GM23248 (cell line): ENCODE measurements around the gene IGSF22. TPM values are rescaled to one million over a fixed set of nuclear protein-coding genes. Genes with fewer than 3 reads are reported as not detected.

Experiments
- DNase-seq: peaks from one replicate; pipeline ENCODE4 v3.0.0-alpha.2; 2015
- H2AFZ ChIP-seq: fragments of 200-600 bp; sonication (generic); 2 replicates; pipeline ENCODE4 v1.6.1; 2016; ENCODE audit warnings: antibody characterized with exemption
- H3F3A ChIP-seq: fragments of 200-600 bp; sonication (generic); 2 replicates; pipeline ENCODE4 v1.6.1; 2016; ENCODE audit warnings: mild to moderate bottlenecking, antibody characterized with exemption, mixed run types; ENCODE audit not compliant: insufficient read depth
- H3K27ac ChIP-seq: fragments of 200-600 bp; sonication (generic); 2 replicates; pipeline ENCODE4 v1.5.1; 2016; ENCODE audit warnings: mild to moderate bottlenecking
- H3K27me3 ChIP-seq: fragments of 200-600 bp; sonication (generic); replicated peaks from 2 replicates; pipeline ENCODE4 v1.6.1; 2016; ENCODE audit warnings: mild to moderate bottlenecking; ENCODE audit not compliant: insufficient read depth
- H3K36me3 ChIP-seq: fragments of 200-600 bp; sonication (generic); 2 replicates; pipeline ENCODE4 v1.6.1; 2016; ENCODE audit warnings: low read depth, mild to moderate bottlenecking
- H3K4me1 ChIP-seq: fragments of 200-600 bp; sonication (generic); 2 replicates; pipeline ENCODE4 v1.6.1; 2016; ENCODE audit warnings: mild to moderate bottlenecking; ENCODE audit not compliant: insufficient read depth
- H3K4me2 ChIP-seq: fragments of 200-600 bp; sonication (generic); one replicate; pipeline ENCODE4 v1.6.1; 2016; ENCODE audit warnings: mild to moderate bottlenecking; ENCODE audit not compliant: unreplicated experiment
- H3K4me3 ChIP-seq: fragments of 200-600 bp; sonication (generic); 2 replicates; pipeline ENCODE4 v1.5.1; 2016; ENCODE audit warnings: mild to moderate bottlenecking
- H3K79me2 ChIP-seq: fragments of 200-600 bp; sonication (generic); 2 replicates; pipeline ENCODE4 v1.6.1; 2016; ENCODE audit warnings: mild to moderate bottlenecking; ENCODE audit not compliant: insufficient read depth
- H3K9ac ChIP-seq: fragments of 200-600 bp; sonication (generic); 2 replicates; pipeline ENCODE4 v1.6.1; 2016; ENCODE audit warnings: mild to moderate bottlenecking
- H3K9me2 ChIP-seq: fragments of 200-600 bp; sonication (generic); 2 replicates; pipeline ENCODE4 v1.6.1; 2016; ENCODE audit warnings: mixed run types, mild to moderate bottlenecking, moderate library complexity; ENCODE audit not compliant: insufficient read depth
- H3K9me3 ChIP-seq: fragments of 200-600 bp; sonication (generic); one replicate; pipeline ENCODE4 v1.6.1; 2017; ENCODE audit warnings: low read depth
- H4K20me1 ChIP-seq: fragments of 200-600 bp; sonication (generic); 2 replicates; pipeline ENCODE4 v1.6.0; 2016; ENCODE audit not compliant: insufficient read depth
- EZH2 ChIP-seq: fragments of 200-600 bp; sonication (generic); IDR thresholded peaks from 2 replicates; pipeline ENCODE4 v1.6.1; 2018; ENCODE audit warnings: antibody characterized with exemption, mild to moderate bottlenecking; ENCODE audit not compliant: insufficient read depth, poor library complexity, severe bottlenecking
- EZH2phosphoT487 ChIP-seq: fragments of 200-600 bp; sonication (generic); IDR thresholded peaks from 2 replicates; pipeline ENCODE4 v1.6.1; 2018; ENCODE audit warnings: antibody characterized with exemption, moderate library complexity, mild to moderate bottlenecking, low read depth; ENCODE audit not compliant: insufficient read depth
- WGBS, 2 experiments: methylation state at CpG; one replicate each; pipeline ENCODE4 v1.1.6; 2015 to 2017; ENCODE audit warnings: low lambda C conversion rate in 2 of 2, low coverage in 1 of 2; ENCODE audit errors: missing lambda C conversion rate in 2 of 2; 5-methylcytosine and 5-hydroxymethylcytosine counted together
- in situ Hi-C: fragments of 300-500 bp; cut with MboI; formaldehyde crosslinking; loops from 2 replicates; pipeline ENCODE4 v1.15.0; 2020
- polyA plus RNA-seq: library from polyadenylated mRNA; unstranded; fragments of >200 nt; fragmentation: Nextera tagmentation; extraction: Ambion mirVana; gene quantifications from 2 replicates; pipeline ENCODE4 v1.2.1, GENCODE V29; 2016
- total RNA-seq: library from RNA; depleted of rRNA; stranded (reverse); fragments of >200 nt; shearing (Covaris generic); gene quantifications from 2 replicates; pipeline ENCODE4 v1.2.3, GENCODE V29; 2014

IGSF22 gene
- total and polyA plus RNA-seq, 2 experiments from 2014 or later, result not detected

DNA sequence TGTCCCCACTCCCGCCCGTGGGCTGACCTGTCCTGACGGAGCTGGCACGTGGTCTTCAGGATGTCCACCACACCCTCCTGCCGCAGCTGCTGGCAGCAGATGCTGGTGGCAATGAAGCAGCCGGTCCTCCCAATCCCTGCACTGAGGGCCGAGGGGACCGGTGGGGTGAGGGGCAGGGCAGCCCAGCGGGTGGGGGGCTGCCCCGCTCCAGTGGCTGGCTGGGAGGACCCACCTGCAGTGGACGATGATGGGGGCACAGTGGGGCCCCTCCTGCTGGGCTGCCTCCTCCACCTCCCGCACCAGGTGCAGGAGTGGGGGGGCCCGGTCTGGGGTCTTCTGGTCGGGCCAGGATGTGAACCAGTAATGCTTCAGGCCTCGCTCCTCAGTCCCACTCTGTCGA is 3.4 kb upstream of the IGSF22 start:
- Histone ChIP-seq H3K27me3 (no peaks in the 10 kb centered on the region), H3K36me3 (no peaks in the 10 kb centered on the region), H3K4me1 (no peaks in the 10 kb centered on the region), H3K79me2 (no peaks in the 10 kb centered on the region), H2AFZ (no peak overlapping the region), H4K20me1 (no peaks in the 10 kb centered on the region), H3K9me3 (no peaks in the 10 kb centered on the region), H3K4me3 (no peak overlapping the region), H3K9ac (no peak overlapping the region), H3K27ac (no peak overlapping the region), H3F3A (no peaks in the 10 kb centered on the region), H3K4me2 (no peak overlapping the region), H3K9me2 (no peaks in the 10 kb centered on the region)
- in situ Hi-C loops, result no loop called here
- no peak for TF ChIP-seq EZH2
- no peak for TF ChIP-seq EZH2phosphoT487
- 73 to 76% methylated on average over 7 to 16 of the region's 16 CpGs for WGBS, 2 experiments
- DNase-seq, result no peak

DNA sequence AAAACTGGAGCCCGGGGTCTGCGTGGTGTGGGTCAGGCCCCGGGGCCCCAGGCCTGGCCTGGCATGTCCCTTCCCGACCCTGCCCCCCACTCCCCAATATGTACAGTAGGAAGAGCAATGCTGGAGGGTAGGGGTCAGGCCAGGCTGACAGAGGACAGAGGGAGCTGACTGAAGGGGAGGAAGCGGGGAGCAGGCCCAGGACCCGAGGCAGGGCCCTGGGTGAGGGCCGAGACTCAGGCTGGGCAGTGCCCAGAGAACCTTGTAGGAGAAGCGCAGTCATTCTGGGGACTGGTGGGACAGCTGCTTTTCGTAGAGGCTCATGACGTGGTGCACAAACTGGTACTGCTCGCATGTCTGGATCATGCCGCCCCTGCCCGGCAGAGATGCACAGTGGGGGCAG is 2.7 kb upstream of the IGSF22 start:
- Histone ChIP-seq H3K4me1 (no peaks in the 10 kb centered on the region), H3K27me3 (no peaks in the 10 kb centered on the region), H4K20me1 (no peaks in the 10 kb centered on the region), H3F3A (no peaks in the 10 kb centered on the region), H3K79me2 (no peaks in the 10 kb centered on the region), H3K4me2 (no peak overlapping the region), H2AFZ (no peak overlapping the region), H3K9me3 (no peaks in the 10 kb centered on the region), H3K36me3 (no peaks in the 10 kb centered on the region), H3K4me3 (no peak overlapping the region), H3K27ac (no peak overlapping the region), H3K9me2 (no peaks in the 10 kb centered on the region), H3K9ac (no peak overlapping the region)
- no peak for DNase-seq
- in situ Hi-C loops, result no loop called here
- 84 to 86% methylated on average over 12 to 13 of the region's 13 CpGs for WGBS, 2 experiments
- TF ChIP-seq EZH2phosphoT487, result no peak

DNA sequence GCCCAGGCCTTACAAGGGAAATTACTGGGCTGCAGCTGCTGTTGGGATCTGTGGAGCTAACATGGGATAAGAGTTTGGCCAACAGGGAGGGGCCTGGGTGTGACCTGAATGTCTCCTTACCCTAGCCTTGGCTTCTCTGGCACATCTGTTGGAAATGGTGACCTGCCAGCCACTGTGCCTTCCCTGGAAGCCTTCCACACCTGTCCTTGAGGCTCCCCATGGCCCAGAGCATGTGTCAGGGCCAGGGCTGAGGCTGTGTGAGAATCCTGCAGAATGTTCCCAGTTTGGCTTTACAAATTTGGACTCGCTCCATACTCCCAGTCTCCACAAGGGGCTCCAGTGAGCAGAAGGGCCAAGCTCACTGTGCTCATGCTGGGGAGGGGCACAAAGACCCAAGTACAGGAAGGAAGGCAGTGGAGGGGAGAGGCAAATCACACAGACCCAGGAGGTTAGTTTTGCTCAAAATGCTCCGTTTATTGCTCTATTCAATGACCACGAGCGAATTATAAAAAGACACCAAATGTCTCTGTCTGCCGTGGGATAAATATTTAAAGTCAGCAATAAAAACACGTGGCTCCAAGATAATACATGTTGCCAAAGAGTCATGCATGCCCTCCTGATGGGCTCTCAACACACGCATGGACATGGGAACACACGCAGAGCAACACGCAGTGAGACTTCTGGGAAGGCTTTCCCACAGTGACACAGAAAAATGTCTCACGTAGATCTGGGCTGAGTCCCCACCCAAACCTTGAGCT is 1.7 kb upstream of the IGSF22 start:
- Histone ChIP-seq H3K4me1 (no peaks in the 10 kb centered on the region), H3K36me3 (no peaks in the 10 kb centered on the region), H3K9me3 (no peaks in the 10 kb centered on the region), H3K27ac (no peak overlapping the region), H3K4me2 (no peak overlapping the region), H3K9ac (no peak overlapping the region), H3F3A (no peaks in the 10 kb centered on the region), H3K4me3 (no peak overlapping the region), H3K79me2 (no peaks in the 10 kb centered on the region), H4K20me1 (no peaks in the 10 kb centered on the region), H2AFZ (no peak overlapping the region), H3K9me2 (no peaks in the 10 kb centered on the region), H3K27me3 (no peaks in the 10 kb centered on the region)
- DNase-seq, result peak; percentile 64
- 41 to 44% methylated on average over 10 of the region's 10 CpGs for WGBS, 2 experiments
- no peak for TF ChIP-seq EZH2
- in situ Hi-C loops, result no loop called here

DNA sequence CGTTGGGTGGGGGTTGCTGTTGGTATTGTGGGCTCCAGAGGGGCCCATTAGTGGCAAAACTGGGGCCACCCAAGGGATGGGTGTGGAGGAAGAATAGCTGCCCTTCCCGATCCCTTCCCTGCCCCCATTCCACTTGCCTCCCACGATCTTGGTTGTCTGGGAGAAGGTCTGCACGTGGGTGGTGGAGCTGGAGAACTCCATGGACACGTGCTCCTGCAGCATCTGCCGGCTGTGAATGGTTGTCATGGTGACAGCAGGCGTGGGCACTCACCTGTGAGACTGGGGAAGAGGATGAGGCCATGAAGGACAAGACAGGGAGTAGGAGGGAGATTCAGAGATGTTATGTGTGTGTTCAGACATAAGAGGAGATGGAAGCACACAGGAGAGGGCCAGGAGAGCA is 2.0 kb downstream of the IGSF22 start:
- Histone ChIP-seq H3K79me2 (no peaks in the 10 kb centered on the region), H3F3A (no peaks in the 10 kb centered on the region), H3K27me3 (no peaks in the 10 kb centered on the region), H2AFZ (no peak overlapping the region), H3K4me2 (no peak overlapping the region), H3K36me3 (no peaks in the 10 kb centered on the region), H3K4me1 (0 out of 2 replicates have a peak, but pooled peaks cover 7% of the 10 kb centered on the region), H3K9me3 (no peaks in the 10 kb centered on the region), H3K27ac (no peak overlapping the region), H3K4me3 (no peak overlapping the region), H3K9ac (no peak overlapping the region), H4K20me1 (no peaks in the 10 kb centered on the region), H3K9me2 (no peaks in the 10 kb centered on the region)
- in situ Hi-C loops, result no loop called here
- TF ChIP-seq EZH2phosphoT487 (no peak), EZH2 (no peak)
- DNase-seq, result no peak
- WGBS, 2 experiments, result 32 to 35% methylated on average over 7 of the region's 7 CpGs

DNA sequence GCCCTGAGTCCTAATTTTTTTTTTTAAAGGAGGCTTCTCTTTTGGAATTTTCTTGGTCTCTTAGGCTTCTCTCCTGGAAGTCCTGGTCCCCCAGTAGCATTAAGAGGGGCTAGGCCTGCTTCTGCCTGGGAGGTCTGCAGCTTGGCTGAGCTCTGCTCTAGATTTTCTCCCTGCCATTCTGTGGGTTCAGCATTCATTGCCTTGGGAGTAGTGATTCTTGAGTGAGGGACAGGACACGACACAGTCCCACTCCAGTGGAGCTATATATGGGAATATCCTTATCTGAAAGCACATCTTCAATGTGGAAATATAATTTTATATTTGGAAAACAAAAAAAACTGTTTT is 3.7 kb downstream of the IGSF22 start:
- Histone ChIP-seq H3K4me2 (no peak overlapping the region), H3K79me2 (no peaks in the 10 kb centered on the region), H4K20me1 (no peaks in the 10 kb centered on the region), H3K4me3 (peak overlapping the region; percentile 77; the same call in 1 of the 2 replicates), H3K9me2 (no peaks in the 10 kb centered on the region), H3K36me3 (no peaks in the 10 kb centered on the region), H3K27me3 (no peaks in the 10 kb centered on the region), H3K4me1 (0 out of 2 replicates have a peak, but pooled peaks cover 7% of the 10 kb centered on the region), H3K27ac (no peak overlapping the region), H3K9me3 (no peaks in the 10 kb centered on the region), H2AFZ (no peak overlapping the region), H3K9ac (no peak overlapping the region), H3F3A (no peaks in the 10 kb centered on the region)
- 67 to 70% methylated on average over 1 of the region's 1 CpG for WGBS, 2 experiments
- in situ Hi-C loops, result no loop called here
- TF ChIP-seq EZH2phosphoT487 (no peak), EZH2 (no peak)
- DNase-seq, result no peak
